ENCODE measurements around the gene PSMD8.
"Not testable (repeated sequence)": the region's sequence is repeated elsewhere in the genome, so short reads cannot be mapped to it uniquely, and the experiment has no call there.

The PSMD8 gene

DNA sequence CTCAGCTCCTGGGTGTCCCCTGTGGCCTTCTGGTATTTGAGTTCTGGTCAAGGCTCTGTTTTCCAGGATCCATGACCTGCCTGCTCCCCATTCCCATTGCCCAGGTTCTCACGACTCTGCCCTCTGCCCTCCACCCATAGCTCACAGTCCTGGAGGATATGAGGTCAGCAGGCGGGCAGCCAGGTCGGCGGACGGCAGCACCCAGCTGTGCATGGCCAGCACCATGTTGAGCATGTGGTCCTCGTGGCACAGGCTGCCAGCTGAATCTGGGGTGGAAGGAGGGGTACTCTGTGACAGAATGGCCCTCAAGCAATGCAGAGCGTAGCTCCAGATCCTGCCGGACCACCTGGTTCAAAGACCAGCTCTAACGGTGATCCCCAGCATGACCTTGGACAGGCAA, 46.6 kb downstream of the PSMD8 start:
- H3K4me3 ChIP-seq (ENCODE audit: low read depth, low read length), result no peak overlapping the region
- TF ChIP-seq, protein P1, sequence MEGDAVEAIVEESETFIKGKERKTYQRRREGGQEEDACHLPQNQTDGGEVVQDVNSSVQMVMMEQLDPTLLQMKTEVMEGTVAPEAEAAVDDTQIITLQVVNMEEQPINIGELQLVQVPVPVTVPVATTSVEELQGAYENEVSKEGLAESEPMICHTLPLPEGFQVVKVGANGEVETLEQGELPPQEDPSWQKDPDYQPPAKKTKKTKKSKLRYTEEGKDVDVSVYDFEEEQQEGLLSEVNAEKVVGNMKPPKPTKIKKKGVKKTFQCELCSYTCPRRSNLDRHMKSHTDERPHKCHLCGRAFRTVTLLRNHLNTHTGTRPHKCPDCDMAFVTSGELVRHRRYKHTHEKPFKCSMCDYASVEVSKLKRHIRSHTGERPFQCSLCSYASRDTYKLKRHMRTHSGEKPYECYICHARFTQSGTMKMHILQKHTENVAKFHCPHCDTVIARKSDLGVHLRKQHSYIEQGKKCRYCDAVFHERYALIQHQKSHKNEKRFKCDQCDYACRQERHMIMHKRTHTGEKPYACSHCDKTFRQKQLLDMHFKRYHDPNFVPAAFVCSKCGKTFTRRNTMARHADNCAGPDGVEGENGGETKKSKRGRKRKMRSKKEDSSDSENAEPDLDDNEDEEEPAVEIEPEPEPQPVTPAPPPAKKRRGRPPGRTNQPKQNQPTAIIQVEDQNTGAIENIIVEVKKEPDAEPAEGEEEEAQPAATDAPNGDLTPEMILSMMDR (IDR thresholded peaks at IDR 0.05; ENCODE audit: borderline replicate concordance, insufficient read depth, low read depth, low read length), result no peak

- TF ChIP-seq, protein P1 (IDR thresholded peaks at IDR 0.05; ENCODE audit: borderline replicate concordance, insufficient read depth, low read depth, low read length), result no peak
Measured at GRCh38 chr19:38421856-38422255, 47.5 kb downstream of the PSMD8 start.

DNA sequence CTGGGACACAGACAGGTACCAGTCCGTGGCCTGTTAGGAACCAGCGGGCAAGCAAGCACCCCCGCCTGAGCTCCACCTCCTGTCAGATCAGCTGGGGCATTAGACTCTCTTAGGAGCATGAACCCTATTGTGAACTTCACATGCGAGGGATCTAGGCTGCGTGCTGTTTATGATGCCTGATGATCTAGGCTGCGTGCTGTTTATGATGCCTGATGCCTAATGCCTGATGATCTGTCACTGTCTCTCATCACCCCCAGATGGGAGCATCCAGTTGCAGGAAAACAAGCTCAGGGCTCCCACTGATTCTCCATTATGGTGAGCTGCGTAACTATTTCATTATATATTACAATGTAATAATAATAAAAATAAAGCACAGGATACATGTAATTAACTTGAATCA, 48.1 kb downstream of the PSMD8 start:
- TF ChIP-seq, protein P1 (IDR thresholded peaks at IDR 0.05; ENCODE audit: borderline replicate concordance, insufficient read depth, low read depth, low read length), result no peak
- no peak overlapping the region for H3K4me3 ChIP-seq (ENCODE audit: low read depth, low read length)

More at GRCh38 chr19:38421856-38422255, 47.5 kb downstream of the PSMD8 start:
- no peak overlapping the region for H3K4me3 ChIP-seq (ENCODE audit: low read depth, low read length)

GRCh38 chr19:38424272-38424671, 49.9 kb downstream of the PSMD8 start:
- TF ChIP-seq, protein P1 (IDR thresholded peaks at IDR 0.05; ENCODE audit: borderline replicate concordance, insufficient read depth, low read depth, low read length), result no peak

GRCh38 chr19:38425222-38425809, 50.9 kb downstream of the PSMD8 start:
- peak overlapping the region; percentile 27 for H3K4me3 ChIP-seq (ENCODE audit: low read depth, low read length)
- TF ChIP-seq, protein P1 (IDR thresholded peaks at IDR 0.05; ENCODE audit: borderline replicate concordance, insufficient read depth, low read depth, low read length), result no peak

More at GRCh38 chr19:38424272-38424671, 49.9 kb downstream of the PSMD8 start:
- H3K4me3 ChIP-seq (ENCODE audit: low read depth, low read length), result no peak overlapping the region

GRCh38 chr19:38425810-38426466, 51.6 kb downstream of the PSMD8 start, which contains the start of gene RASGRP4:
TSS of gene RASGRP4 (minus strand) at chr19:38426219. CDS start at chr19:38426091, 128 bp downstream.
- peak within 1 kb of the TSS; percentile 27 for H3K4me3 ChIP-seq (ENCODE audit: low read depth, low read length)
- TF ChIP-seq, protein P1 (IDR thresholded peaks at IDR 0.05; ENCODE audit: borderline replicate concordance, insufficient read depth, low read depth, low read length), result no peak

DNA sequence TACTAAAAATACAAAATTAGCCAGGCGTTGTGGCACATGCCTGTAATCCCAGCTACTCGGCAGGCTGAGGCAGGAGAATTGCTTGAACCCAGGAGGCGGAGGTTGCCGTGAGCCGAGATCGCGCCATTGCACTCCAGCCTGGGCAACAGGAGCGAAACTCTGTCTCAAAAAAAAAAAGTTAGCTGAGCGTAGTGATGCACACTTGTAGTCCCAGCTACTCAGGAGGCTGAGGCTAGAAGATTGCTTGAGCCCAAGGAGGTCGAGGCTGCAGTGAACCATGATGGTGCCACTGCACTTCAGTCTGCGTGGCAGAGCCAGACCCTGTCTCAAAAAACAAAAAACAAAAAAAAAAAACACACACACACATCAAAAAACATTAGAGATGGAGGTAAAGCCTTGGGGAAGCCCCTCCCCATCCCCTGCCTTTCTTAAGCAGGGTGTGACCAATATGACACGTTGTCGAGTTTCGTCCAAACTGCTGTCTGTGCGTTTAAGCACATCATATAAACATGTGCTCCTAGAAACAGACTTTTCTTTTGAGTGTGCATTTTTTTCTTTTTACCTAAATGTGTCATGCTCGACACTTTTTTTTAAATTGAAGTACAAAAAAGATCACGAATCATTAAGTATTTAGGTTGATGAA, 52.8 kb downstream of the PSMD8 start:
- H3K4me3 ChIP-seq (ENCODE audit: low read depth, low read length), result not testable (repeated sequence)

All from GM12875 (cell line).